Endothelial cell of umbilical vein (primary cell): ENCODE results near the gene UBR3. TPM values are rescaled to one million over a fixed set of nuclear protein-coding genes. Genes with fewer than 3 reads are reported as not detected.

Source experiments
- BruUV-seq: library from RNA; stranded (reverse); fragments of 400-500 nt; replicated peaks from 2 replicates; lab custom pipeline; 2021; lab: Mats Ljungman, UMichigan
- CTCF ChIA-PET: fragments of 300-600, 350-600 bp; sonication (Branson Sonifier 250); formaldehyde crosslinking; loops from one replicate; lab custom pipeline; 2021; ENCODE audit warnings: antibody characterized with exemption, inconsistent platforms; lab: Charles Lee
- POLR2A ChIA-PET: fragments of 300-600, 350-600 bp; sonication (Branson Sonifier 250); formaldehyde crosslinking; loops from one replicate; lab custom pipeline; 2021; ENCODE audit warnings: antibody characterized with exemption, inconsistent platforms; lab: Charles Lee
- DNase-seq: peaks from one replicate; pipeline ENCODE4 v3.0.0-alpha.2; 2011; ENCODE audit warnings: low read depth, low spot score
- FAIRE-seq: peaks from 2 replicates; lab custom pipeline; 2011; peaks lifted over from hg19 to GRCh38; lab: Jason Lieb, UNC
- H2AFZ ChIP-seq: 2 replicates; pipeline ENCODE4 v1.6.0; 2012; ENCODE audit warnings: low read depth, low read length, control low read depth, inconsistent platforms
- H3K27ac ChIP-seq: 2 replicates; pipeline ENCODE4 v1.5.1; 2011; ENCODE audit warnings: low read depth, mild to moderate bottlenecking, control low read depth, low read length, moderate library complexity; ENCODE audit not compliant: insufficient read depth
- H3K27me3 ChIP-seq, 2 experiments: 2 replicates each; pipeline versions ENCODE4 v1.6.0 to v1.6.1; 2011; ENCODE audit warnings: low read length in 2 of 2, mixed read lengths in 1 of 2; ENCODE audit not compliant: control insufficient read depth in 2 of 2, insufficient read depth in 2 of 2
- H3K36me3 ChIP-seq, 2 experiments: 2 replicates in 1 of 2; 3 replicates in 1 of 2; pipeline ENCODE4 v1.5.1; 2011; ENCODE audit warnings: low read length in 2 of 2, mild to moderate bottlenecking in 1 of 2, moderate library complexity in 1 of 2; ENCODE audit not compliant: control insufficient read depth in 2 of 2, insufficient read depth in 2 of 2; ENCODE audit errors: extremely low read depth in 1 of 2
- H3K4me1 ChIP-seq: 3 replicates; pipeline ENCODE4 v1.5.1; 2011; ENCODE audit warnings: mild to moderate bottlenecking, low read length; ENCODE audit not compliant: control insufficient read depth, insufficient read depth; ENCODE audit errors: extremely low read depth
- H3K4me2 ChIP-seq: 2 replicates; pipeline ENCODE4 v1.6.1; 2011; ENCODE audit warnings: low read length, control low read depth, mixed read lengths; ENCODE audit not compliant: insufficient read depth
- H3K4me3 ChIP-seq, 3 experiments: fragments of 200-600 bp in 1 of 3; sonication (generic), shearing (Covaris generic) in 1 of 3; replicated peaks in 1 of 3; 2 replicates each; pipeline ENCODE4 v1.5.1; 2011 to 2016; ENCODE audit warnings: control low read depth in 3 of 3, low read length in 3 of 3, mild to moderate bottlenecking in 2 of 3, inconsistent platforms in 1 of 3, low read depth in 1 of 3, moderate library complexity in 1 of 3; ENCODE audit not compliant: insufficient read depth in 1 of 3
- H3K79me2 ChIP-seq: 2 replicates; pipeline ENCODE4 v1.6.0; 2012; ENCODE audit warnings: low read length, inconsistent platforms; ENCODE audit not compliant: control insufficient read depth, insufficient read depth
- H3K9ac ChIP-seq: replicated peaks from 2 replicates; pipeline ENCODE3; 2011; ENCODE audit warnings: low read length, control low read depth; ENCODE audit not compliant: insufficient read depth; ENCODE audit errors: extremely low read depth
- H3K9me1 ChIP-seq: replicated peaks from 3 replicates; pipeline ENCODE4 v1.6.0; 2011; ENCODE audit warnings: mild to moderate bottlenecking, low read length; ENCODE audit not compliant: control insufficient read depth, insufficient read depth; ENCODE audit errors: extremely low read depth
- H3K9me3 ChIP-seq: replicated peaks from 2 replicates; pipeline ENCODE4 v1.5.1; 2012; ENCODE audit warnings: low read length, inconsistent platforms; ENCODE audit not compliant: control insufficient read depth, insufficient read depth
- H4K20me1 ChIP-seq: replicated peaks from 2 replicates; pipeline ENCODE3; 2011; ENCODE audit warnings: mild to moderate bottlenecking, low read length; ENCODE audit not compliant: control insufficient read depth, insufficient read depth; ENCODE audit errors: extremely low read depth
- EZH2 ChIP-seq: IDR thresholded peaks from 2 replicates; pipeline ENCODE4 v1.6.1; 2012; ENCODE audit warnings: borderline replicate concordance, low read depth, mild to moderate bottlenecking, moderate library complexity, low read length, inconsistent platforms; ENCODE audit not compliant: severe bottlenecking
- FOS ChIP-seq: IDR thresholded peaks from 2 replicates; pipeline ENCODE4 v1.6.1; 2011; ENCODE audit warnings: mild to moderate bottlenecking, low read length, moderate library complexity, borderline replicate concordance; ENCODE audit not compliant: insufficient read depth
- GATA2 ChIP-seq: IDR thresholded peaks from 2 replicates; pipeline ENCODE4 v1.7.0; 2011; ENCODE audit warnings: low read depth, mild to moderate bottlenecking, moderate library complexity, mixed read lengths, low read length; ENCODE audit not compliant: insufficient read length, insufficient read depth
- JUN ChIP-seq: IDR thresholded peaks from 2 replicates; pipeline ENCODE4 v1.6.1; 2011; ENCODE audit warnings: borderline replicate concordance, low read depth; ENCODE audit not compliant: insufficient read length, insufficient read depth
- MAX ChIP-seq: IDR thresholded peaks from 2 replicates; pipeline ENCODE4 v1.6.1; 2011; ENCODE audit not compliant: insufficient read depth, insufficient read length
- MYC ChIP-seq: IDR thresholded peaks from one replicate; pipeline ENCODE4 v1.6.1; 2011; ENCODE audit warnings: mild to moderate bottlenecking, low read depth, low read length
- POLR2A ChIP-seq: IDR thresholded peaks from 2 replicates; pipeline ENCODE4 v1.6.1; 2012; ENCODE audit warnings: low read depth, mild to moderate bottlenecking, control low read depth, low read length
- POLR2AphosphoS5 ChIP-seq: IDR thresholded peaks from 2 replicates; pipeline ENCODE4 v1.6.1; 2012; ENCODE audit warnings: low read depth, mild to moderate bottlenecking, control low read depth, low read length, moderate library complexity; ENCODE audit not compliant: insufficient read depth
- dilution Hi-C: fragments of 300-500 bp; cut with MboI; formaldehyde crosslinking; loops from one replicate; pipeline ENCODE4 v1.15.0; 2019; ENCODE audit warnings: low sequenced_read_pairs; ENCODE audit not compliant: extremely low pct_ligation_motif_present
- intact Hi-C: fragments of 100-400 bp; cut with micrococcal nuclease; formaldehyde crosslinking; loops from one replicate; pipeline ENCODE4 v1.10.0; 2022
- polyA plus RNA-seq, 4 experiments: library from polyadenylated mRNA; depleted of rRNA in 3 of 4; stranded (reverse) in 3 of 4; unstranded in 1 of 4; fragments of >200 nt; gene quantifications; 2 replicates each; pipeline versions ENCODE4 v1.2.1 to v1.2.3, GENCODE V29; 2011 to 2012; ENCODE audit warnings: missing spikeins in 1 of 4
- total RNA-seq: library from RNA; stranded (reverse); gene quantifications from 2 replicates; pipeline ENCODE4 v1.2.3, GENCODE V29; 2021
- TF ChIP-seq, protein P1 (sequence below), 2 donors: IDR thresholded peaks; 1 replicate in 1 of 2; 2 replicates in 1 of 2; pipeline ENCODE4 v1.5.1; 2011; ENCODE audit warnings: low read length in 2 of 2, mild to moderate bottlenecking in 2 of 2, moderate library complexity in 2 of 2, control low read depth in 1 of 2, inconsistent platforms in 1 of 2, low read depth in 1 of 2; ENCODE audit not compliant: insufficient read depth in 1 of 2; ENCODE audit errors: extremely low read depth in 1 of 2

Gene UBR3
- total and polyA plus RNA-seq, 2 donors (not counting 3 experiments of a cell fraction or from before 2014, with no cell fraction given) = 5.3 to 27.5 TPM

- Histone ChIP-seq H3K9me1 (peaks cover 2% of the 10 kb centered on the region), H3K79me2 (no peaks in the 10 kb centered on the region), H4K20me1 (no peaks in the 10 kb centered on the region), H3K9ac (no peak overlapping the region), H3K4me2 (no peak overlapping the region), H3K27me3 (no peaks in the 10 kb centered on the region), H3K9me3 (no peaks in the 10 kb centered on the region), H3K27ac (no peak overlapping the region), H3K4me1 (no peaks in the 10 kb centered on the region), H3K36me3 (no peaks in the 10 kb centered on the region), H3K4me3 (no peak overlapping the region), H2AFZ (no peak overlapping the region)
- CTCF ChIA-PET = no interaction called here
- no TSS peak for BruUV-seq
- no peak for FAIRE-seq
- dilution Hi-C loops = no loop called here
- intact Hi-C loops = no loop called here
- no peak for DNase-seq
- TF ChIP-seq POLR2AphosphoS5 (no peak), MYC (no peak), GATA2 (no peak), JUN (no peak), FOS (no peak), POLR2A (no peak), MAX (no peak), EZH2 (no peak)
- TF ChIP-seq, protein P1, sequence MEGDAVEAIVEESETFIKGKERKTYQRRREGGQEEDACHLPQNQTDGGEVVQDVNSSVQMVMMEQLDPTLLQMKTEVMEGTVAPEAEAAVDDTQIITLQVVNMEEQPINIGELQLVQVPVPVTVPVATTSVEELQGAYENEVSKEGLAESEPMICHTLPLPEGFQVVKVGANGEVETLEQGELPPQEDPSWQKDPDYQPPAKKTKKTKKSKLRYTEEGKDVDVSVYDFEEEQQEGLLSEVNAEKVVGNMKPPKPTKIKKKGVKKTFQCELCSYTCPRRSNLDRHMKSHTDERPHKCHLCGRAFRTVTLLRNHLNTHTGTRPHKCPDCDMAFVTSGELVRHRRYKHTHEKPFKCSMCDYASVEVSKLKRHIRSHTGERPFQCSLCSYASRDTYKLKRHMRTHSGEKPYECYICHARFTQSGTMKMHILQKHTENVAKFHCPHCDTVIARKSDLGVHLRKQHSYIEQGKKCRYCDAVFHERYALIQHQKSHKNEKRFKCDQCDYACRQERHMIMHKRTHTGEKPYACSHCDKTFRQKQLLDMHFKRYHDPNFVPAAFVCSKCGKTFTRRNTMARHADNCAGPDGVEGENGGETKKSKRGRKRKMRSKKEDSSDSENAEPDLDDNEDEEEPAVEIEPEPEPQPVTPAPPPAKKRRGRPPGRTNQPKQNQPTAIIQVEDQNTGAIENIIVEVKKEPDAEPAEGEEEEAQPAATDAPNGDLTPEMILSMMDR (IDR thresholded peaks at IDR 0.05; ENCODE audit: extremely low read depth in 1 of 2, insufficient read depth in 1 of 2, low read depth in 1 of 2, low read length in 2 of 2) = no peak
- POLR2A ChIA-PET = no interaction called here
Measured at GRCh38 chr2:170039401-170040172, 212.3 kb downstream of the UBR3 start.
